ENCODE results near the gene PIEZO2.

The PIEZO2 gene

GRCh38 chr18:11064106-11064505, 85.3 kb downstream of the PIEZO2 start:
- DNase-seq: no peak

- DNase-seq: no peak
These were observed 93.6 kb downstream of the PIEZO2 start for GRCh38 chr18:11055721-11056120.

GRCh38 chr18:11054497-11054896, 94.9 kb downstream of the PIEZO2 start:
- no peak for DNase-seq

- DNase-seq: no peak
These were observed 96.1 kb downstream of the PIEZO2 start for GRCh38 chr18:11053293-11053692.

- no peak for DNase-seq
These were observed 96.6 kb downstream of the PIEZO2 start for GRCh38 chr18:11052800-11053199.

- DNase-seq: no peak
These were observed 97.9 kb downstream of the PIEZO2 start for GRCh38 chr18:11051462-11051861.

- no peak for DNase-seq
These were observed 98.4 kb downstream of the PIEZO2 start for GRCh38 chr18:11050966-11051365.

- DNase-seq: no peak
These were observed 101.6 kb downstream of the PIEZO2 start for GRCh38 chr18:11047817-11048216.

- DNase-seq: no peak
These were observed 102.2 kb downstream of the PIEZO2 start for GRCh38 chr18:11047156-11047555.

GRCh38 chr18:11046140-11046539, 103.2 kb downstream of the PIEZO2 start:
- no peak for DNase-seq

- no peak for DNase-seq
These were observed 105.7 kb downstream of the PIEZO2 start for GRCh38 chr18:11043694-11044093.

GRCh38 chr18:11042247-11042646, 107.1 kb downstream of the PIEZO2 start:
- no peak for DNase-seq

- no peak for DNase-seq
These were observed 108.3 kb downstream of the PIEZO2 start for GRCh38 chr18:11040823-11041656.

- no peak for DNase-seq
These were observed 109.0 kb downstream of the PIEZO2 start for GRCh38 chr18:11040359-11040758.

GRCh38 chr18:11037533-11038240, 111.7 kb downstream of the PIEZO2 start:
- no peak for DNase-seq

GRCh38 chr18:11035814-11036495, 113.4 kb downstream of the PIEZO2 start:
- no peak for DNase-seq

GRCh38 chr18:11035376-11035775, 114.0 kb downstream of the PIEZO2 start:
- no peak for DNase-seq

GRCh38 chr18:11034884-11035283, 114.5 kb downstream of the PIEZO2 start:
- DNase-seq: no peak

- DNase-seq: no peak
These were observed 115.9 kb downstream of the PIEZO2 start for GRCh38 chr18:11033503-11033902.

GRCh38 chr18:11031966-11032365, 117.4 kb downstream of the PIEZO2 start:
- DNase-seq: no peak

- DNase-seq: no peak
These were observed 120.3 kb downstream of the PIEZO2 start for GRCh38 chr18:11029021-11029420.

GRCh38 chr18:11027862-11028261, 121.5 kb downstream of the PIEZO2 start:
- no peak for DNase-seq

- DNase-seq: no peak
These were observed 123.7 kb downstream of the PIEZO2 start for GRCh38 chr18:11025671-11026070.

Data from activated gamma-delta T cell treated with Interleukin-2 at 50 U/mL for 16 hours (primary cell).